Mesenchymal stem cell (in vitro differentiated cells and primary cell): ENCODE measurements around the gene EEF1A2.
A peak's percentile ranks its signal among the peaks of the same experiment; 100 is the strongest.
"Not testable (repeated sequence)": the region's sequence is repeated elsewhere in the genome, so short reads cannot be mapped to it uniquely, and the experiment has no call there.

Experiments used
- DNase-seq: peaks from one replicate; pipeline ENCODE4 v3.0.0-alpha.2; 2013
- H2AFZ ChIP-seq: one replicate; pipeline ENCODE4 v1.6.1; 2013; ENCODE audit warnings: low read depth, mild to moderate bottlenecking, control low read depth, inconsistent platforms, low read length, moderate library complexity
- H2AK5ac ChIP-seq: 2 replicates; pipeline ENCODE4 v1.6.1; 2013; ENCODE audit warnings: low read length, moderate library complexity, mild to moderate bottlenecking, inconsistent platforms; ENCODE audit not compliant: severe bottlenecking
- H2BK120ac ChIP-seq: one replicate; pipeline ENCODE4 v1.6.1; 2013; ENCODE audit warnings: low read depth, mild to moderate bottlenecking, inconsistent platforms, low read length, moderate library complexity
- H2BK12ac ChIP-seq, 2 experiments: one replicate each; pipeline ENCODE4 v1.6.1; 2013; ENCODE audit warnings: inconsistent platforms in 2 of 2, low read length in 2 of 2, mild to moderate bottlenecking in 2 of 2, moderate library complexity in 2 of 2, control low read depth in 1 of 2
- H2BK15ac ChIP-seq: one replicate; pipeline ENCODE4 v1.6.1; 2013; ENCODE audit warnings: mild to moderate bottlenecking, low read depth, inconsistent platforms; ENCODE audit not compliant: poor library complexity, severe bottlenecking
- H2BK5ac ChIP-seq: 2 replicates; pipeline ENCODE4 v1.6.1; 2013; ENCODE audit warnings: low read depth, mild to moderate bottlenecking, low read length, control low read depth, inconsistent platforms; ENCODE audit not compliant: poor library complexity, severe bottlenecking
- H3K14ac ChIP-seq, 2 experiments: one replicate each; pipeline ENCODE4 v1.6.1; 2013; ENCODE audit warnings: inconsistent platforms in 2 of 2, low read length in 2 of 2, control low read depth in 1 of 2, mild to moderate bottlenecking in 1 of 2, moderate library complexity in 1 of 2
- H3K18ac ChIP-seq, 2 experiments: one replicate each; pipeline ENCODE4 v1.6.1; 2013; ENCODE audit warnings: inconsistent platforms in 2 of 2, low read length in 2 of 2, control low read depth in 1 of 2, low read depth in 1 of 2, mild to moderate bottlenecking in 1 of 2
- H3K23ac ChIP-seq, 2 experiments: one replicate each; pipeline ENCODE4 v1.6.1; 2013; ENCODE audit warnings: inconsistent platforms in 2 of 2, low read length in 2 of 2, mild to moderate bottlenecking in 2 of 2, moderate library complexity in 2 of 2, control low read depth in 1 of 2
- H3K27ac ChIP-seq: 2 replicates; pipeline ENCODE4 v1.5.1; 2013; ENCODE audit warnings: mild to moderate bottlenecking, moderate library complexity, low read length, control low read depth, inconsistent platforms; ENCODE audit not compliant: poor library complexity, severe bottlenecking
- H3K27me3 ChIP-seq, 2 experiments: 2 replicates each; pipeline versions ENCODE4 v1.6.1 to v1.7.0; 2013; ENCODE audit warnings: low read length in 2 of 2, mild to moderate bottlenecking in 2 of 2, moderate library complexity in 2 of 2, control low read depth in 1 of 2, inconsistent platforms in 1 of 2; ENCODE audit not compliant: control insufficient read depth in 1 of 2, insufficient read depth in 1 of 2
- H3K36me3 ChIP-seq, 2 experiments: 2 replicates each; pipeline versions ENCODE4 v1.6.1 to v1.7.0; 2013; ENCODE audit warnings: low read length in 2 of 2, control low read depth in 1 of 2, inconsistent platforms in 1 of 2, low read depth in 1 of 2, mild to moderate bottlenecking in 1 of 2; ENCODE audit not compliant: insufficient read depth in 2 of 2, control insufficient read depth in 1 of 2
- H3K4ac ChIP-seq, 2 experiments: one replicate each; pipeline ENCODE4 v1.6.1; 2013; ENCODE audit warnings: inconsistent platforms in 2 of 2, low read length in 2 of 2, mild to moderate bottlenecking in 2 of 2, moderate library complexity in 2 of 2, control low read depth in 1 of 2, low read depth in 1 of 2
- H3K4me1 ChIP-seq: 2 replicates; pipeline ENCODE4 v1.6.1; 2013; ENCODE audit warnings: low read depth, low read length, control low read depth; ENCODE audit not compliant: control insufficient read depth, insufficient read depth
- H3K4me2 ChIP-seq: 2 replicates; pipeline ENCODE4 v1.6.1; 2013; ENCODE audit warnings: low read length, mild to moderate bottlenecking, inconsistent platforms; ENCODE audit not compliant: poor library complexity, severe bottlenecking
- H3K4me3 ChIP-seq, 2 experiments: 2 replicates each; pipeline versions ENCODE4 v1.5.1 to v1.7.0; 2013; ENCODE audit warnings: low read length in 2 of 2, mild to moderate bottlenecking in 2 of 2, control low read depth in 1 of 2, low read depth in 1 of 2; ENCODE audit not compliant: insufficient read depth in 1 of 2
- H3K79me1 ChIP-seq: replicated peaks from 2 replicates; pipeline ENCODE4 v1.6.1; 2013; ENCODE audit warnings: mild to moderate bottlenecking, control low read depth, low read length, inconsistent platforms; ENCODE audit not compliant: poor library complexity, severe bottlenecking
- H3K9ac ChIP-seq: 2 replicates; pipeline ENCODE4 v1.7.0; 2013; ENCODE audit warnings: mild to moderate bottlenecking, low read length, moderate library complexity
- H3K9me3 ChIP-seq: 2 replicates; pipeline ENCODE4 v1.7.0; 2013; ENCODE audit warnings: mild to moderate bottlenecking, low read length; ENCODE audit not compliant: control insufficient read depth
- H4K8ac ChIP-seq: one replicate; pipeline ENCODE4 v1.6.1; 2013; ENCODE audit warnings: inconsistent platforms, mild to moderate bottlenecking, low read length, moderate library complexity
- H4K91ac ChIP-seq: one replicate; pipeline ENCODE4 v1.6.1; 2013; ENCODE audit warnings: mild to moderate bottlenecking, low read length, inconsistent platforms
- WGBS: methylation state at CpG from one replicate; pipeline ENCODE4 v1.1.7; 2013; ENCODE audit warnings: mixed read lengths; 5-methylcytosine and 5-hydroxymethylcytosine counted together

The EEF1A2 gene

GRCh38 chr20:63518946-63519667 is 20.2 kb upstream of the EEF1A2 start:
- no peak overlapping the region for H4K8ac ChIP-seq
- no peak overlapping the region for H3K23ac ChIP-seq
- H4K91ac ChIP-seq, result no peak overlapping the region
- H3K4ac ChIP-seq, result peak overlapping the region in 1 of 2 experiments; percentile 53
- H2BK15ac ChIP-seq, result no peak overlapping the region
- peak overlapping the region; percentile 91 for H3K9ac ChIP-seq
- no peak overlapping the region for H2BK120ac ChIP-seq
- H3K27ac ChIP-seq, result no peak overlapping the region
- no peak for DNase-seq
- H2BK12ac ChIP-seq, result peak overlapping the region in 1 of 2 experiments; percentile 48
- H2AK5ac ChIP-seq, result no peak overlapping the region
- H3K27me3 ChIP-seq, result peaks cover 0 to 31% of the 10 kb centered on the region in 2 experiments
- H3K36me3 ChIP-seq, result peaks cover 19 to 29% of the 10 kb centered on the region in 2 experiments
- H3K4me3 ChIP-seq, result peak overlapping the region; percentile 90 to 94
- H2AFZ ChIP-seq, result peak overlapping the region; percentile 61
- H3K4me2 ChIP-seq, result peak overlapping the region; percentile 79
- peaks cover 30% of the 10 kb centered on the region for H3K4me1 ChIP-seq
- 80% methylated on average over 27 of the region's 32 CpGs for WGBS
- H3K9me3 ChIP-seq, result no peaks in the 10 kb centered on the region
- H3K14ac ChIP-seq, result peak overlapping the region in 1 of 2 experiments; percentile 82
- H3K18ac ChIP-seq, result peak overlapping the region in 1 of 2 experiments; percentile 74
- no peak overlapping the region for H2BK5ac ChIP-seq
- peaks cover 23% of the 10 kb centered on the region for H3K79me1 ChIP-seq

GRCh38 chr20:63518351-63518861 is 19.5 kb upstream of the EEF1A2 start:
- Histone ChIP-seq H3K18ac (no peak overlapping the region), H3K27ac (no peak overlapping the region), H3K23ac (no peak overlapping the region), H3K27me3 (peaks cover 2 to 35% of the 10 kb centered on the region in 2 experiments), H2AK5ac (no peak overlapping the region), H2BK120ac (no peak overlapping the region), H3K9ac (no peak overlapping the region), H2BK5ac (no peak overlapping the region), H3K4ac (no peak overlapping the region), H4K8ac (no peak overlapping the region), H3K14ac (no peak overlapping the region), H3K4me1 (peaks cover 30% of the 10 kb centered on the region), H3K4me3 (no peak overlapping the region), H2AFZ (no peak overlapping the region), H2BK12ac (no peak overlapping the region), H3K36me3 (peaks cover 14 to 23% of the 10 kb centered on the region in 2 experiments), H3K9me3 (no peaks in the 10 kb centered on the region), H3K79me1 (peaks cover 20% of the 10 kb centered on the region), H4K91ac (no peak overlapping the region), H3K4me2 (no peak overlapping the region), H2BK15ac (no peak overlapping the region)
- DNase-seq, result no peak
- WGBS, result 77% methylated on average over 19 of the region's 20 CpGs

DNA sequence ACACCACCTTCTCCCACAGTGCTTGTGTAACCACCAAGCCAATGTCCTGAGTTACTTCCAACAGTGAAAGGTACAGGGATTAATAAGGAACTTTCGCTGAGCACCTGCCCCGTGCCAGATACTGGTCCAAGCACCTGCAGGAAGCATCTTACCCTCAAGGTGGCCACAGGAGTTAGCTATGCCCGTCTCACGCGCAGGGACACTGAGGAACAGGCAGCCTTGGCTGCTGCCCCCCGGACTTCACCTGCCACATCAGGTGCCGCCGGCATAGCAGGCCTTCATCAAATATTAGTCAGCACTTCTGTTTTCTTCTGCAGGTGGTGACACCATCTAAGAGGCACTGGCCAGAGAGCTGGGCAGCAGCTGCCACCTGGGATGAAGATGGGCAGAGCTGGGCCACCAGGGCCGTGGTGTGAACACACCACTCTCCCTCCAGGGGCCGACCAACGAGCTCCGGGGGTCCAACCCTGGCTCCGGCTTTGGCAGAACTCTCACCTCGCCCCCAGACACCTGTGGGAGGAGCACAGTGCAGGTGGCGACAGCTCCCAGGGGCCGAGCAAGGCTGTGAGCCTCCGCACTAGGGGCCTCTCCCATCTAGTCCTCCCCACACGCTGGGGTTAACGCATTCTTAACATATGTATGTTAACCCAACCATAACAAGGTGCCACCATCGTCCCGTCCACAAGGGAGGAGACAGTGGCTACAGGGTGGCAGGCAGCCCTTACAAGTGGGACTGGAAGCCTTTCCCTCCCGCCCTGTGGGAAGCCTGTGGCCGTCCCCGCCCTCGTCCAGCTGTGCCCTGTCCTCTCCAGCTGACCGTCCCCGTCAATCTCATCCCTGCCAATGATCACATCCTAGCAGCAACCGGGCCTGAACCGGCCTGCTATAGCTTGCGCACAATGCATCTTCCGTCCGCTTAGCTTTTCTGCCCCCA is 18.8 kb upstream of the EEF1A2 start:
- peaks cover 25% of the 10 kb centered on the region for H3K4me1 ChIP-seq
- no peak overlapping the region for H2AFZ ChIP-seq
- peaks cover 7 to 16% of the 10 kb centered on the region in 2 experiments for H3K36me3 ChIP-seq
- no peak overlapping the region for H3K4me2 ChIP-seq
- no peak overlapping the region for H4K8ac ChIP-seq
- DNase-seq, result no peak
- H3K27me3 ChIP-seq, result peaks cover 7 to 42% of the 10 kb centered on the region in 2 experiments
- no peak overlapping the region for H4K91ac ChIP-seq
- H2BK120ac ChIP-seq, result no peak overlapping the region
- H3K9me3 ChIP-seq, result no peaks in the 10 kb centered on the region
- H3K9ac ChIP-seq, result no peak overlapping the region
- H2BK15ac ChIP-seq, result no peak overlapping the region
- no peak overlapping the region for H2BK12ac ChIP-seq
- H3K79me1 ChIP-seq, result peaks cover 13% of the 10 kb centered on the region
- no peak overlapping the region for H3K4me3 ChIP-seq
- H3K18ac ChIP-seq, result no peak overlapping the region
- no peak overlapping the region for H3K27ac ChIP-seq
- no peak overlapping the region for H3K23ac ChIP-seq
- WGBS, result 90% methylated on average over 32 of the region's 32 CpGs
- no peak overlapping the region for H3K14ac ChIP-seq
- no peak overlapping the region for H2AK5ac ChIP-seq
- H3K4ac ChIP-seq, result no peak overlapping the region
- no peak overlapping the region for H2BK5ac ChIP-seq

DNA sequence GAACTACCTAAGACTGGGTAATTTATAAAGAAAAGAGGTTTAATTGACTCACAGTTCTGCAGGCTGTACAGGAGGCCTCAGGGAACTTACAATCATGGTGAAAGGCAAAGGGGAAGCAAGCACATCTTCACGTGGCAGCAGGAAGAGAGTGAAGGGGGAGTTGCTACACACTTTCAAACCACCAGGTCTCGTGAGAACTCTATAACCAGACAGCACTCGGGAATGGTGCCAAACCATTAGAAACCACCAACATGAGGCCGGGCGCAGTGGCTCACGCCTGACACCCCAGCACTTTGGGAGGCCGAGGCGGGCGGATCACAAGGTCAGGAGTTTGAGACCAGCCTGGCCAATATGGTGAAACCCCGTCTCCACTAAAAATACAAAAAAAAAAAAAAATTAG is 15.6 kb upstream of the EEF1A2 start:
- not testable (repeated sequence) for H3K4me1 ChIP-seq, H3K14ac ChIP-seq, H2AFZ ChIP-seq, H3K4me3 ChIP-seq, H2BK12ac ChIP-seq, H3K4ac ChIP-seq, H2BK120ac ChIP-seq, H3K9me3 ChIP-seq, H3K4me2 ChIP-seq, H3K9ac ChIP-seq, H3K23ac ChIP-seq, H2AK5ac ChIP-seq, DNase-seq, H3K79me1 ChIP-seq, H3K18ac ChIP-seq, H4K91ac ChIP-seq, H4K8ac ChIP-seq, H2BK5ac ChIP-seq, H3K27ac ChIP-seq, H3K36me3 ChIP-seq, H2BK15ac ChIP-seq
- WGBS, result 87% methylated on average over 10 of the region's 10 CpGs
- H3K27me3 ChIP-seq, result peaks cover 9 to 61% of the 10 kb centered on the region in 2 experiments
